WTC11 (cell line): ENCODE measurements around the gene CMTM6.

Experiments
- TF ChIP-seq, protein P1 (sequence below): fragments of 200-600 bp; IDR thresholded peaks from 2 replicates; pipeline ENCODE4 v1.8.0; 2022; ENCODE audit warnings: antibody characterized with exemption
- TF ChIP-seq, protein P2 (sequence below): sonication (generic); formaldehyde crosslinking; IDR thresholded peaks from 2 replicates; pipeline ENCODE4 v1.8.1; 2022; ENCODE audit warnings: low read depth, mild to moderate bottlenecking, moderate library complexity, missing genetic modification reagents, borderline replicate concordance

- TF ChIP-seq, protein P1, sequence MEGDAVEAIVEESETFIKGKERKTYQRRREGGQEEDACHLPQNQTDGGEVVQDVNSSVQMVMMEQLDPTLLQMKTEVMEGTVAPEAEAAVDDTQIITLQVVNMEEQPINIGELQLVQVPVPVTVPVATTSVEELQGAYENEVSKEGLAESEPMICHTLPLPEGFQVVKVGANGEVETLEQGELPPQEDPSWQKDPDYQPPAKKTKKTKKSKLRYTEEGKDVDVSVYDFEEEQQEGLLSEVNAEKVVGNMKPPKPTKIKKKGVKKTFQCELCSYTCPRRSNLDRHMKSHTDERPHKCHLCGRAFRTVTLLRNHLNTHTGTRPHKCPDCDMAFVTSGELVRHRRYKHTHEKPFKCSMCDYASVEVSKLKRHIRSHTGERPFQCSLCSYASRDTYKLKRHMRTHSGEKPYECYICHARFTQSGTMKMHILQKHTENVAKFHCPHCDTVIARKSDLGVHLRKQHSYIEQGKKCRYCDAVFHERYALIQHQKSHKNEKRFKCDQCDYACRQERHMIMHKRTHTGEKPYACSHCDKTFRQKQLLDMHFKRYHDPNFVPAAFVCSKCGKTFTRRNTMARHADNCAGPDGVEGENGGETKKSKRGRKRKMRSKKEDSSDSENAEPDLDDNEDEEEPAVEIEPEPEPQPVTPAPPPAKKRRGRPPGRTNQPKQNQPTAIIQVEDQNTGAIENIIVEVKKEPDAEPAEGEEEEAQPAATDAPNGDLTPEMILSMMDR: no peak
- TF ChIP-seq, protein P2, sequence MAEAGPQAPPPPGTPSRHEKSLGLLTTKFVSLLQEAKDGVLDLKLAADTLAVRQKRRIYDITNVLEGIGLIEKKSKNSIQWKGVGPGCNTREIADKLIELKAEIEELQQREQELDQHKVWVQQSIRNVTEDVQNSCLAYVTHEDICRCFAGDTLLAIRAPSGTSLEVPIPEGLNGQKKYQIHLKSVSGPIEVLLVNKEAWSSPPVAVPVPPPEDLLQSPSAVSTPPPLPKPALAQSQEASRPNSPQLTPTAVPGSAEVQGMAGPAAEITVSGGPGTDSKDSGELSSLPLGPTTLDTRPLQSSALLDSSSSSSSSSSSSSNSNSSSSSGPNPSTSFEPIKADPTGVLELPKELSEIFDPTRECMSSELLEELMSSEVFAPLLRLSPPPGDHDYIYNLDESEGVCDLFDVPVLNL: no peak
Observed at GRCh38 chr3:32502946-32503286, 264 bp upstream of the CMTM6 start.
